ENCODE results near the gene ABI2.

Gene ABI2

GRCh38 chr2:203462308-203462707 is 134.1 kb downstream of the ABI2 start:
- TF ChIP-seq CTCF (IDR thresholded peaks at IDR 0.05; ENCODE audit: low read length, missing control alignments): no peak
- H3K4me3 ChIP-seq (replicated peaks; ENCODE audit: low read depth, low read length): no peak overlapping the region

DNA sequence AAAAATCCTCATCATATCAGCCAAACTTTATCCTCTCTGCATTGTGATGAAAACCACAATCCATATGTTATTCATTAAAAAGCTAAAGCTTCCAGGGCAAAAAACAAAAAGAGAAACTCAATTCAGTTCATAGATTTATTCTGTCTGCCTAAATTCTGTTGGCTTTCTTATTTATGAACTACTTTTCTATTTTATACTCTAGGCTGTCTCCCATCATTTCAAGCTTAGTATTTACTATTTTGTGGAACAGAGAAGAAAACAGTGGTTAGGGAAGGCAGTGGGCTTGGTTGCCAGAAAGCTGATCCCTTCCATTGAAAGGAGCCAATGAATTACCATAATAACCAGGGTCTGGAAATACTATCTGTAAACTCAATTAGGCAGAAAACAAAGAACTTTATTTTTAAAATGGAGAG is 135.1 kb downstream of the ABI2 start:
- no peak for TF ChIP-seq CTCF (IDR thresholded peaks at IDR 0.05; ENCODE audit: low read length, missing control alignments)
- H3K4me3 ChIP-seq (replicated peaks; ENCODE audit: low read depth, low read length): no peak overlapping the region
- DNase-seq (ENCODE audit: low read depth): peak; percentile 47

More at GRCh38 chr2:203462308-203462707, 134.1 kb downstream of the ABI2 start:
- DNase-seq (ENCODE audit: low read depth): no peak

GRCh38 chr2:203469546-203469945 is 141.4 kb downstream of the ABI2 start:
- no peak for TF ChIP-seq CTCF (IDR thresholded peaks at IDR 0.05; ENCODE audit: low read length, missing control alignments)
- no peak for DNase-seq (ENCODE audit: low read depth)
- H3K4me3 ChIP-seq (replicated peaks; ENCODE audit: low read depth, low read length): no peak overlapping the region

- no peak for TF ChIP-seq CTCF (IDR thresholded peaks at IDR 0.05; ENCODE audit: low read length, missing control alignments)
- DNase-seq (ENCODE audit: low read depth): peak; percentile 21
- H3K4me3 ChIP-seq (replicated peaks; ENCODE audit: low read depth, low read length): no peak overlapping the region
Observed at GRCh38 chr2:203470371-203470770, 142.2 kb downstream of the ABI2 start.

- TF ChIP-seq CTCF (IDR thresholded peaks at IDR 0.05; ENCODE audit: low read length, missing control alignments): no peak
- no peak overlapping the region for H3K4me3 ChIP-seq (replicated peaks; ENCODE audit: low read depth, low read length)
- no peak for DNase-seq (ENCODE audit: low read depth)
Observed at GRCh38 chr2:203471323-203471722, 143.1 kb downstream of the ABI2 start.

DNA sequence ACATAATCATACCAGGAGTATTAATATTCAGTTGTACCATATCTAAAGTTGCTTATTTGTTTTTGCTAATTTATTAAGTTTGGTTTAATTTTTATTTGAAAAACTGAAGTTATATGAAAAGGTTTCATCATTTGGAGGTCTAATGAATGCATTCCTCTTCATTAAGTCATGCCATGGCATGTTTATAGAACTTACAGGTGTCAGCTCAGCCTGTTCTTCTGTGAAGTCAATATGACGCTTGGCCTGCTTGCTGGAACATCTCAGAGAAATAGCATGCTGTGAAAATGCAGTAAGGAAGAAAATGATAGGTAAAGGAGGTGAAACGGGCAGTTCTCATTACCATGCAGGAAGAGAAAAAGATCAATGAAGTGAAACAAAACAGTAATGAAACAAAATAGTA is 148.7 kb downstream of the ABI2 start:
- H3K4me3 ChIP-seq (replicated peaks; ENCODE audit: low read depth, low read length): no peak overlapping the region
- no peak for DNase-seq (ENCODE audit: low read depth)
- TF ChIP-seq CTCF (IDR thresholded peaks at IDR 0.05; ENCODE audit: low read length, missing control alignments): no peak

GRCh38 chr2:203480623-203481022 is 152.4 kb downstream of the ABI2 start:
- DNase-seq (ENCODE audit: low read depth): no peak
- H3K4me3 ChIP-seq (replicated peaks; ENCODE audit: low read depth, low read length): no peak overlapping the region
- TF ChIP-seq CTCF (IDR thresholded peaks at IDR 0.05; ENCODE audit: low read length, missing control alignments): no peak

Data from fibroblast of pulmonary artery (primary cell).